Stomach (tissue), 4 donors: ENCODE measurements around the gene PDCD4.

Experiments used
- EP300 ChIP-seq: sonication (generic); formaldehyde crosslinking; IDR thresholded peaks from one replicate; pipeline ENCODE4 v1.6.1; 2017; ENCODE audit warnings: antibody characterized with exemption
- POLR2A ChIP-seq, 4 donors: fragments of 450-650 bp; IDR thresholded peaks; one replicate each; pipeline ENCODE4 v1.6.1; 2016; ENCODE audit warnings: antibody characterized with exemption in 4 of 4, control low read depth in 2 of 4, mild to moderate bottlenecking in 1 of 4, moderate library complexity in 1 of 4
- POLR2AphosphoS5 ChIP-seq, 3 donors: sonication (generic); formaldehyde crosslinking; IDR thresholded peaks; one replicate each; pipeline ENCODE4 v1.6.1; 2016; ENCODE audit warnings: antibody characterized with exemption in 3 of 3
- TF ChIP-seq, protein P1 (sequence below), 7 experiments: fragments of 450-650 bp in 4 of 7; fragments of 200-600 bp in 3 of 7; sonication (generic) in 3 of 7; IDR thresholded peaks; one replicate each; pipeline ENCODE4 v1.5.1; 2016 to 2019; ENCODE audit warnings: antibody characterized with exemption in 7 of 7, control low read depth in 2 of 7, mild to moderate bottlenecking in 1 of 7

DNA sequence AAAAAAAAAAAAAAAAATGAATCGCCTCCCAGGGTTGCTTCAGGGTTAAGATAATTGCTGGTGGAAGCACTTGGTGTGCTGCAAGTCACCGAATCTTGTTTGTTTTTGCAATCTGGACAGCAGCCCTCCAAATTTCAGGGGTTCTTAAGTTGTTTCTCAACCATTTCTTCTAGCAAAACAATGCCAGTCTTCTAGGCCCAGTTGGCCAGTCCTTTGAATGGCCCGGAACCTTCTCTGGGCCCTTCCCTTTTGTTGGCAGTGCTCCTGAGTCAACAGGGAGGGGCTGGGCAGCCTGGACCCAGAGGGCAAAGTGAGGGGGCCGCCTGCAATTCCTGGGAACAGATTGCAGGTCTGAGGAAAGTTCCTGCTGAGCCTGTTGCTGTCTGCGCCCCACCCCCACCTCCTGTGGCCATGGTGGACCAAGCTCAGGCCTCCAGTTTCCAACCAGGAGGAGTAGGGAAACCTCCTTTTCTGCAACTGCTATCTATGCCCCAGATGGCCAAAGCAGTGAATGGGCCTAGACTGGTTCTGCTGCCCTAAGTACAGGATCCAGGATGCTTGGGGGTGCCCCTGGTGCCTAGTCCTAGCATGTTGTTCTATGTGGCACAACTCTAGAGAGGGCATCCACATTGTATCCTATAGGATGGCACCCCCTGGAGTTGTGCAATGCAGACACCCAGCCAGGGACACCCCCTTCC is 31.4 kb upstream of the PDCD4 start:
- TF ChIP-seq, protein P1, sequence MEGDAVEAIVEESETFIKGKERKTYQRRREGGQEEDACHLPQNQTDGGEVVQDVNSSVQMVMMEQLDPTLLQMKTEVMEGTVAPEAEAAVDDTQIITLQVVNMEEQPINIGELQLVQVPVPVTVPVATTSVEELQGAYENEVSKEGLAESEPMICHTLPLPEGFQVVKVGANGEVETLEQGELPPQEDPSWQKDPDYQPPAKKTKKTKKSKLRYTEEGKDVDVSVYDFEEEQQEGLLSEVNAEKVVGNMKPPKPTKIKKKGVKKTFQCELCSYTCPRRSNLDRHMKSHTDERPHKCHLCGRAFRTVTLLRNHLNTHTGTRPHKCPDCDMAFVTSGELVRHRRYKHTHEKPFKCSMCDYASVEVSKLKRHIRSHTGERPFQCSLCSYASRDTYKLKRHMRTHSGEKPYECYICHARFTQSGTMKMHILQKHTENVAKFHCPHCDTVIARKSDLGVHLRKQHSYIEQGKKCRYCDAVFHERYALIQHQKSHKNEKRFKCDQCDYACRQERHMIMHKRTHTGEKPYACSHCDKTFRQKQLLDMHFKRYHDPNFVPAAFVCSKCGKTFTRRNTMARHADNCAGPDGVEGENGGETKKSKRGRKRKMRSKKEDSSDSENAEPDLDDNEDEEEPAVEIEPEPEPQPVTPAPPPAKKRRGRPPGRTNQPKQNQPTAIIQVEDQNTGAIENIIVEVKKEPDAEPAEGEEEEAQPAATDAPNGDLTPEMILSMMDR (IDR thresholded peaks at IDR 0.05) = no peak
- peak in 2 of 3 donors; percentile 59 to 72 for TF ChIP-seq POLR2AphosphoS5 (IDR thresholded peaks at IDR 0.05)
- TF ChIP-seq POLR2A (IDR thresholded peaks at IDR 0.05) = no peak
- no peak for TF ChIP-seq EP300
